HG02870 (cell line): ENCODE results near the gene EIF2S2.

ENCODE experiments used
- ATAC-seq: cut with Tn5 transposase; IDR thresholded peaks from one replicate; pipeline ENCODE4 v1.9.1; 2021; ENCODE audit warnings: mild to moderate bottlenecking, moderate library complexity; ENCODE audit not compliant: unreplicated experiment

EIF2S2 gene

DNA sequence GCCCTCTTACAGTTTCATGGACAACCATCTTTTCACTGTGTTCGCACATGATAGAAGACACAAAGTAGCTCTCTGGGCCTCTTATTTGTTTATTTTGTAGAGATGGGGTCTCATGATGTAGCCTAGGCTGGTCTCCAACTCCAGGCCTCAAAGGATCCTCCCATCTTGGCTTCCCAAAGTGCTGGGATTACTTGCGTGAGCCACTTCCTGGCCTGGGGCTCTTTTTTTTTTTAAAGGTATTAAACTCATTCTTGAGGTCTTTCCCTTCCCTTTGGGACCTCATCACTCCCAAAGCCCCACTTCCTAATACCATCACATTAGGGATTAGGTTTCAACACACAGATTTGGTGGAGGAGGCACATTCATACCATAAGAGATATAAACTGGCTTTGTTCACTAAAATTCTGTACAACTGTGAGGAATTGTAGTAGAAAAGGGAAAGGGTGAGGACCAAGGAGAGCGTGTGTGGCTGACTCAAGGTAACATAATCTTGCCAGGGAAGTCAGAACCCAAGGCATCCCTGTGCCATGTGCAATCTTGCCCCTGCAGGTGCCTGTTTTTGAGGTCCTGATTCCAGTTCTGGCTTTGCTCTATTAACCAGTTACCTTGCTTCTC, 45.5 kb downstream of the EIF2S2 start:
- no peak for ATAC-seq

GRCh38 chr20:34065260-34065659, 46.8 kb downstream of the EIF2S2 start:
- ATAC-seq, result no peak

GRCh38 chr20:34064286-34064685, 47.8 kb downstream of the EIF2S2 start:
- no peak for ATAC-seq

DNA sequence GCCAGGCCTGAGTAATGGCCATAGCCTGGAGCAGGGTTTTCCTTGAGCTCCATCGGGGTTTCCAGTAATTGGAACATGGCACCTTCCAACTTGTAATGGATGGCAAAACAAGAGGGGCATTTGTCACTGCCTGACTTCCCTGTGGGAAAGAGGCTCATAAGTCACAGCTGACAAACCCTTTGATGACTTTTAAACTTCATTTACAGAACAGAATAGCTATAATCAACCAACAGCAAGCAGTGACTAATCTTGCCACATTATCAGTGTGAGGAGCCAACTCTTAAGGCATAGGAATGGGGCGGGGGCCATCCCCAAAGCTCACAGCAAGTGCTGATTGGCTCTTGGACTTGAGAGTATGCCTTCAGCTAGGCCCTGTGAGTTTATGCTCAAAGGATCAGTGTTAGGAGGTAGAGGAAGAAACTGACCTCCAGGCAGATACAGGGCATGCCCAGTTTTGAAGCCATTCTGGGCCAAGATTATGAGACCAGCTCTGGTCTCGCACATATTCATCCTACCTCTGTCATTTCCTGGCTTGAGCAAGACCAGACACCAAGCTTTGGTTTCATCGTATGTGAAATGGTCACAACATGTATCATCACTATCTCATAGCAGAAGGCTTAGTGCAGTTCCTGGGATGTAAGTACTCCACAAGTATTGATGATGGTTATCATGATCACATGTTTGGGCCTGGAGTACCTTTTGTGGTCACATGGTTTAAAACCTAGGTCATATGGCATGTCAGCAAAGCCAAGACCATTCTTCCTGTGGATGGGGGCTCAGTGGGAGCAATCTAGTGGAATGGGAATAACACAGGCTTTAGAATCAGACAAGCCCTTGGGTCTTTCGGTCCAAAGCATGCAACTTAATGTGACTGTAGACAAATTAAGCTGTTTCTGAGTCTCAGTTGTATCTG, 49.2 kb downstream of the EIF2S2 start:
- ATAC-seq, result no peak

GRCh38 chr20:34061695-34062094, 50.3 kb downstream of the EIF2S2 start:
- peak; percentile 78 for ATAC-seq

DNA sequence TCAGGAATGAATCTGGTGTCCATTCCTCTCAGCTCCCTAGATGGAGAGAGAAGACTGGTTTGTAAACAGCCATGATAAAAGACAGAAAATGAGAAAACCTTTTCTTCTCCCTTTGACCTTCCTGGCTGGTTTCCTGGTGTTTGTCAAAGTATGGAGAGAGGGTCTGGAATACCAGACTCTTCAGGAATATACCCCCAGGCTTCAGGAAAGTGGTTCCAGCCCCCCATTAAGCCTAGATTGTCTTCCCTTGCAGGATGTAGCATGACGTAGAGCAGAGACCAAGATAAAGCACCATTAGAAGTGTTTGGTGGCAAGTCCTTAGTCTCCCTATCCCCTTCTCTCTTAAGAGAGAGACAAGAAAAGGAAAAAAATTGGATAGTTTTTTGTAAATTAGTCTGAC, 51.1 kb downstream of the EIF2S2 start:
- ATAC-seq, result no peak

GRCh38 chr20:34058831-34059230, 53.2 kb downstream of the EIF2S2 start:
- no peak for ATAC-seq

GRCh38 chr20:34055290-34055689, 56.8 kb downstream of the EIF2S2 start:
- no peak for ATAC-seq

- ATAC-seq, result no peak
These were observed 59.6 kb downstream of the EIF2S2 start for GRCh38 chr20:34052414-34052813.

DNA sequence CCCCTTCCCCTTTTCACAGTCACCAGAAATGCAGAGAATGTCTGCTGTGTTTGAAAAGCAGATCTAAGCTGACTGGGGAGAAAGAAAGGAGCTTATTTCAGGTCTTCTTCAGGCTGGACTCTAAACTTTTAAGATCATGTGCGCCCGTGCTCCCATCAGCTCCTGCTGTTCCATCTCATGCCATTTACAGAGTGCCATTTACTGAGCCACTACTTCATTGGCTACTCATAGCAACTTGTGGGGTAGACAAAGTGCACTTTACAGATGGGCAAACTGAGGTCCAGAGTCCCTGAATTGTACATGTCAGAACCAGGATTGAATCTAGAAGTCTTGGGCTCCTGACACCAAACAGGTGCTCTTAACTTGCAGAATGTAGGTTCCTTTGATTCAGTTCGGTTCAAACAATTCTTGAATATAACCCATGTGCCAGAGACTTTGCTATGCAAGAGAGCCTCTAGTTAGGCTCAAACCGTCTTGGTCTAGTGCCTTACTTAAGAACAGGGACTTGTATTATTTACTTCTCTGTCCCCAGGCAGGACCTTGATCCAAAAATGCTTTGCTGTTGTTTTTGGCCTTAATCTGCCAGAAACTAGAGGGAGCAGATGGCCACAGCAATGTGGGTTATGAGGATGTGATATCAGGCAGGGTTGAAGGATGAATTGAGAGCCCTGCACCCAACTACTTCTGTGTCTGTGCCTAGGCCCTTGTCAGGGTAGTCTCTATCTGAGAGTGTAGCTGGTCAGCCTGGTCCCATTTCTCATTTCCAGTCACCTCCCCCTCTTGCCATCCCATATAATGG, 61.9 kb downstream of the EIF2S2 start:
- ATAC-seq, result no peak

GRCh38 chr20:34049389-34049788, 62.7 kb downstream of the EIF2S2 start:
- no peak for ATAC-seq

- ATAC-seq, result no peak
These were observed 64.1 kb downstream of the EIF2S2 start for GRCh38 chr20:34047917-34048316.

DNA sequence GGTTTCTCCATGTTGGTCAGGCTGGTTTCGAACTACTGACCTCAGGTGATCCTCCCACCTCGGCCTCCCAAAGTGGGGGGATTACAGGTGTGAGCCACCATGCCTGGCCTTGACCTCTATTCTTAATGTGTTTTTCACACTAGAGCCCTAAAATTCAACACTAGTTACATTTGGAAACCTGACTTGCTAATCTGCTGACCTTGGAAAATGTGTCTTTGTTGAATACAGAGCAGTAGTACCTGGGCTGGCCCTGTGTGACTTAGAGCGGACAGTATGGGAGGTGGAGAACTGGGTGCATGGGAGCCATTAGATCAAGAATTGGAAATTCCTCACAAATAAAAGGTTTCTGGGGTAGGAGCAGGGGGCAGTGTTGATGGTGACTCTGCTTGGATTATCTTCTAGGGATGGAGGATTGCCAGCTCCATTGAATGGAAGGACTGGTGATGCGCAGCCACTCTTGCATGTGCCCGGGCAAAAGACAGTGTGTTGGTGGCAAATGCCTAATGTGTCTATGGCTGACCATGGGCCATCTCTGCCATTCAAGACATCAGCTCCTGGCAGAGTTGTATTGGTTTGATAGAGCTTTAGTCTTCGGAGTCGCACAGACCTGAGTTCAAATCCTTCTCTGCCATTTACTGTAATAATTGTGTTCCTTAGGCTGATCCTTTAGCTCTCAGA, 64.9 kb downstream of the EIF2S2 start:
- ATAC-seq, result no peak

DNA sequence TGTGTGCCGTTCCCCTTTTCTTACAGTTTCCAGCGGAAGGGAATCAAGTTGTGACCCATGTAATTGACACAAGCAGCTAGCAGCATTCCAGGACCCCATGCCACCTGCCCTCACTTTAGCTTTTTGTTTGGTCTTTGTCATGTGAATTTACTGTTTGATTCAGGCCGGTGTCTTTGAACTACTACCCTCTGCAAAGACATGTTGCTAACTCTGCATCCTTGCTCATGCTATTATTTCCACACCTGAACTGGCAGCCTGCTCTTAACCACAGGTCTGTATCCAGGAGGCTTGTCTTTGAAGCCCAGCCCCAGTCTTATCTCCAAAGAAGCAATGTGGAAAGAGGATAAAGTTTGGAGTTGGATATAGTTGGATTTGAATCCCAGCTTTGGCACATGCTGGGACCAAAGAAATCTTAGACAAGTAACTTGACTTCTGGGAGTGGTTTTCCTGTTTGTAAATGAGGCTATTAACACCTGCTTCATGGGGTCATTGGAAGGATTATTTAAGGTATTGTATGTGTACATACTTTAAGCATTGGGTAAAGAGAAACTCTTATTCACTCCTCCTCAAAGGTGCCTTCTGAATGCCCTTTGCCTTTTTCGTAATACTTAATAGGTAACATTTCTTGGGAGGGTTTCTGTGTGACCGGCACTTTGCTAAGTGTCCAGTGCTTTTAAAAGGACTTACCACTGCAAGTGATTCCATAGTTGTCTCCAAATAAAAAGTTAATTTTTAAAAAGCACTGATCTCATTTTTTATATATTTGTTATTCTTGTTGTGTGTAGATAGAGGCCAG, 65.9 kb downstream of the EIF2S2 start:
- no peak for ATAC-seq

DNA sequence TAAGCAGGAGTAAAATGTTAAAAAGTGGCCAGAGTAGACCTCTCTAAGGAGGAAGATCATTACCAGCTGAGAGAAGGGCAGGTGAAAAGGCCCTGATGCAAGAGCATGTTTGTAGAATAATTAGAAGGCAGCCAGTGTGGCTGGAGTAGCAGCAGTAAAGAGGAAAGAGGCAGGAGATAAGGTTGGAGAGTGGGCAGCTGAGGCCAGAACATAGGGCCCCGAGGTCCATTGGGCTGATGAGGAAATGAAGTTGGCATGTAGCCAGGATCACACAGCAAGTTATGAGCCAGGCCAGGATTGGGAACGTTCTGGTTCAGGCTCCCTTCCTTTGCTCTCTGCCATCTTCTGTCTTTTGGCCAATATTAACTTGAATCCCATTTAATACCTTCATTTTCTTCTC, 66.7 kb downstream of the EIF2S2 start:
- ATAC-seq, result no peak

GRCh38 chr20:34043025-34043424, 69.0 kb downstream of the EIF2S2 start:
- ATAC-seq, result no peak

DNA sequence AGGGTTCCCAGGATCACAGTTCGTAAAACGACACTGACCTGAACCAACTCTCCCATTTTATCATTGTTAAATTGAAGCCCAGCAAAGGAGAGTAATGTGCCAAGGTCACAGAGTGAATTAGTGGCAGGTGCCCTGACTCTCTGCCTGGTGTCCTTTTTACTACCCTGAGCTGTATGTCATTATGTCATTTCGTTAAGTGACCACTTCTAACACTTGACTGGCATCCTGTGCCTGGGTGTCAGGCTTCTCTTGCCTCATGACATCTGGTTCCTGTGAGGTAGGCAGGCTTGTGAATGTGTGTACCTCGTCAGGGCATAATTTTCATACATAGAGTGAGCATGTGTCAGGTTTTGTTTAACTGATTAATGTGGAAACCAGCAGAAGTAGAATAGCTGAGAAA, 69.8 kb downstream of the EIF2S2 start:
- ATAC-seq, result no peak

DNA sequence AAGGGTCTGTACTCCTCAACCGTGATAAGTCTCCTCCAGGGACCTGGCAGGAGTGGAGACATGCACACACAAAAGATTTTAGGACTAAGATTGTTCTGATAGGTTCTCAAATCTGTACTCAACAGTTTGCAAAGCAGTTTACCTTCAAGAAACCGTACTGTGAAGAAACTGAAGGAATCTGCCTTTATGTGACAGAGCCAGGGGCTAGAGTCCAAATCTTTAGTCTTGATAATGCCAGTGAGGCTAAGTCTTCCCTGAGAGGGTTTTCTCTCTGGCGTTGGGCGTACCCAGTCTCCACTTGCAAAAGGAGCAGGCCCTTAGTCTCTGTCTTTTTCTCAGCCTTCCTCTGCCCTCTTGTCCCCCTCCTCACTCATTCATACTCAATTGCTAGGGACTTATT, 70.8 kb downstream of the EIF2S2 start:
- no peak for ATAC-seq

GRCh38 chr20:34040300-34040995, 71.6 kb downstream of the EIF2S2 start:
- ATAC-seq, result no peak
